Suppressor macrophage treated with lipopolysaccharide for 1 hour (primary cell): ENCODE results near the gene ARF4.

Source experiments
- DNase-seq, 3 donors: peaks; one replicate each; pipeline ENCODE4 v3.0.0-alpha.2; 2020 to 2022

The ARF4 gene

DNA sequence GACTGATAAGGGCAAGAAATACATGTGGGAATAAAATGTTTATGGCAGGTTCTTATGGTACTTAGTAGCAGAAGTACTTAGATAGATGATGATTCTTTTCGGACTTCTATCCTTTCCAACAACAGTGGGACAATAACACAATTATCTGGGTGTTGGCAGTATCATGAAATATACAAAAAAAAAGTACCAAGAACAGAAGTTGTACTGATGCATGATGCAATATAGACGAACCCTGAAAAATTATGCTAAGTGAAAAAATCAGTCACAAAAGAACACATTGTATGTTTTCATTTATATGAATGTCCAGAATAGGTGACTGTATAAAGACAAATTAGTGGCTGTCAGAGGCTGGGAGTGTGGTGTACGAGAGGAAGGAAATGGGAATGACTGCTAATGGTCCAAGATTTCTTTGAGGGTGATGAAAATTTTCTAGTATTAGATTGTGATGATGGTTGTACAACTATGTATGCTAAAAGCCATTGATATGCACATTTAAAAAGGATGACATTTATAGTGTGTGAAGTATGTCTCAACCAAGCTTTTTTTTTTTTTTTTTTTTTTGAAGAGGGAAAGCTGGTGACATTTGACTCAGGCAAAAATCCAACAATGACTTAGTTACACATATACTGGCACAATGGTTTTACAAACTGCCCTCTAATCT lies 21.0 kb downstream of the ARF4 start:
- DNase-seq = no peak

DNA sequence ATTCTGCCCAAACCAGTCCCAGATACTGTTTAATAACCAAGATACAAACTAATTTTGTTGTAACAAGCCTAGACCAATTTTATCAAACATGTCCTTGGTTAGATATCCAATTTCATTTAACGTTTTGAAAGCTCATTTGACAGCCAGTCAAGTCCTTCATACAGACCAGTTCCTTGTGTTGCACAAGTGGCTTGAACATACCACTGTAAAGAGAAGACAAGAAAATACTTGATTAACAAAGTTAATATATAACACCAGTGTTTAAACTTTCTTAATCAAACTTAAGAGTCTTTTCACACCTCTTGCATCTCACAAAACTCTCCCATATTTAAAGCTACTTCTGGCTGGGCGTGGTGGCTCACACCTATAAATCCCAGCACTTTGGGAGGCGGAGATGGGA lies 25.0 kb downstream of the ARF4 start:
- DNase-seq = no peak

DNA sequence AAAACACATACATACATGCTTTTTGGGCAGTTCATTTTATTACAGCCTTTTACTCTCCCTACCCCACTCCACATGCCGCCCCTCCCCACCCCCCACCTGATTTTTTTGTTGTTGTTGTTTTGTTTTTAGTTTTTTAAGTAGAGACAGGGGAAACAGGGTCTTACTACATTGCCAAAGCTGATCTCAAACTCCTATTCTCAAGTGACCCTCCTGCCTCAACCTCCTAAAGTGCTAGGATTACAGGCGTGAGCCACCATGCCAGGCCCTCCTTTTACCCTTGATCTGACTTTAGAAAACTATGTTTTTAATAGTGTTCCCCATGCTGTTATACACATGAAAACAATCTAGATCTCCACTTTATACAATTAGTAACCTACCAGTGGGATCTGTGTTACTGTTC lies 26.3 kb downstream of the ARF4 start:
- DNase-seq = no peak

DNA sequence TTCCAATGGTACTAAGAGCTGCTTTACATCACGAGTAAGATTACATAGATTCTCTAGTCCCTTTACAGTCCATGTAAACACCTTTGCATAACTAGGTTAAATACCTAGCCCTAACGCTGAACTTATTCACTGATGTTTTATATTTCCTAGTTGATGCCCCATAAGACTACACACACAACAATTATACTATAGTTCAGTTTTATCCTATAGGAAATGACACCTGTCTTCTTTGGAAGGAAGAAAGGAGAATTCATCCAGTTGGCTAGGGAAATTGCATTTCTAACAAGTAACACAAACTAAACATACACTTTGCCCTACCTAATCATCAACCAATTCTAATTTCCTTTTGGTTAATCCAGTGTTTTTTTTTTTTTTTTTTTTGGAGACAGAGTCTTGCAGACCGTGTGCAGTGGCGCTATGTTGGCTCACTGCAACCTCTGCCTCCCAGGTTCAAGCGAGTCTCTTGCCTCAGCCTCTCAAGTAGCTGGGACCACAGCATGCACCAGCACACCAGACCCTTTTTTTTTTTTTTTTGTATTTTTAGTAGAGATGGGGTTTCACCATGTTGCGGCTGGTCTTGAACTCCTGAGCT lies 27.2 kb downstream of the ARF4 start:
- DNase-seq = no peak

DNA sequence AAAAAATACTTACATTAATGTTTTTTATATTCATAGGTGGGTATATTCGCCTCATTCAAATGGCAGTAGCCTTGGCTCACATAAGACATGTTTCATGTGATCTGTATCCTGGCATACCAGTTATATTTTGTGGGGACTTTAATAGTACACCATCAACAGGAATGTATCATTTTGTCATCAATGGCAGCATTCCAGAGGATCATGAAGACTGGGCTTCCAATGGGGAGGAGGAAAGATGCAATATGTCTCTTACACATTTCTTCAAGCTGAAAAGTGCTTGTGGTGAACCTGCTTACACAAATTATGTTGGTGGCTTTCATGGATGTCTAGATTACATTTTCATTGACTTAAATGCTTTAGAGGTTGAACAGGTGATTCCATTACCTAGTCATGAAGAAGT lies 37.6 kb downstream of the ARF4 start:
- DNase-seq = no peak

DNA sequence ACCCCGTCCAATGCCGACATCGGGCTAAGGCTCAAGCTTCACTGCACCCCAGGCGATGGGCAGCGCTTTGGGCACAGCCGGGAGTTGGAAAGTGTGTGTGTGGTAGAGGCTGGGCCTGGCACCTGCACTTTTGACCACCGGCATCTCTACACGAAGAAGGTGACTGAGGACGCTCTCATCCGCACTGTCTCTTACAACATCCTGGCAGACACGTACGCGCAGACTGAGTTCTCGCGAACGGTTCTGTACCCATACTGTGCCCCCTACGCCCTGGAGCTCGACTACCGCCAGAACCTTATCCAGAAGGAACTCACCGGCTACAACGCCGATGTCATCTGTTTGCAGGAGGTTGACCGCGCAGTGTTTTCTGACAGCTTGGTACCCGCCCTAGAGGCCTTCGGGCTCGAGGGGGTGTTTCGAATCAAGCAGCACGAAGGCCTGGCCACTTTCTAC lies 40.0 kb downstream of the ARF4 start:
- DNase-seq = peak; percentile 44 to 56 (median 54)

DNA sequence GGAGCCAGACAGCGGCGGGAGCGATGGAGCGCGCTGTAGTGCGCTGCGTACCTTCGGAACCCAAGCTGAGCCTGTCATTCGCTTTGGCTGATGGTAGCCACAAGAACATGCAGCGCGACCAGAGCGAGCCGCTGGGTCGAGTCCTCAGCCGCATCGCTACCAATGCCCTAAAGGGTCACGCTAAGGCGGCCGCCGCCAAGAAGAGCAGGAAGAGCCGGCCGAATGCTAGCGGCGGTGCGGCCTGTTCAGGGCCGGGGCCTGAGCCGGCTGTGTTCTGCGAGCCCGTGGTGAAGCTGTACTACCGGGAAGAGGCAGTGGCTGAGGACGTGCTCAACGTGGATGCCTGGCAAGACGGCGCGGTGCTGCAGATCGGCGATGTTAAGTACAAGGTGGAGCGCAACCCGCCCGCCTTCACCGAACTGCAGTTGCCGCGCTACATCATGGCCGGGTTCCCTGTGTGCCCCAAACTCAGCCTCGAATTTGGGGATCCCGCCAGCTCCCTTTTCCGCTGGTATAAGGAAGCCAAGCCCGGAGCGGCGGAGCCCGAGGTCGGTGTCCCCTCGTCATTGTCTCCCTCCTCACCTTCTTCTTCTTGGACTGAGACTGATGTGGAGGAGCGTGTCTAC lies 40.6 kb downstream of the ARF4 start:
- DNase-seq = peak in 2 of 3 donors; percentile 25 to 53

DNA sequence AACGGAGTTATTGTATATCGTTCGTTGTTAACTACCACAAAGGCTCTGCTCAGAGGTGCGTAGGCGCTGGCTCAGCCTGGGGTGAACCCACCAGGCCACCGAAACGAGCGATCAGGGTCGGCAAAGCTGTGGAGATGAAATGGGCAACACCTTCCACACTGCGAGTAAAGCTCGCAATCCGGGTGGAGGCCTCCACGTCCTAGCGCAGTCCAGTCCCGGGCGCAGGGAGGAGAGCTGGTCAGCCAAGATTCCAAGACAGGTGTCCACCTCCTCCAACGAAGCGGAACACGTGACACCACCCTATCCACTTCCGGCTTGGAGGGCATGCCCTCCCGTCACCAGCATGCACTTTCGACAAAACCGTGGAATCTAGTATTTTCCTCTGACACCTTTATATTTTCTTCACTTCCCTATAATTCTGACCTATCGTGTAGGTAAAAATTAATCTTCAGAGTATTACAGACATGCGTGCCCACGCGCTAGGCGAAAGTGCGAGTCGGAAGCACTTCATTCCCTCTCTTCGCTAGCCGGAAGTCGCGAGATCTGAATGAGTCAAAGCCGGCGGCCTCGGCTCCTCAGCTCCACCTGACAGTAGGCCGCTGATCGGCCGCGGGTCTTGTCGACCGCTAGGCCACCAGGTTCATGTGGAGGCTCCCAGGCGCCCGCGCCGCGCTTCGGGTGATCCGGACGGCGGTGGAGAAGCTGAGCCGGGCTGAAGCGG lies 41.2 kb downstream of the ARF4 start, which contains the start of gene PDE12:
Gene PDE12 (plus strand): TSS at position 537 of the 721 bp plus-strand sequence. CDS start 106 bp downstream, at position 643.
- DNase-seq = peak; percentile 94 to 95 (median 94)

DNA sequence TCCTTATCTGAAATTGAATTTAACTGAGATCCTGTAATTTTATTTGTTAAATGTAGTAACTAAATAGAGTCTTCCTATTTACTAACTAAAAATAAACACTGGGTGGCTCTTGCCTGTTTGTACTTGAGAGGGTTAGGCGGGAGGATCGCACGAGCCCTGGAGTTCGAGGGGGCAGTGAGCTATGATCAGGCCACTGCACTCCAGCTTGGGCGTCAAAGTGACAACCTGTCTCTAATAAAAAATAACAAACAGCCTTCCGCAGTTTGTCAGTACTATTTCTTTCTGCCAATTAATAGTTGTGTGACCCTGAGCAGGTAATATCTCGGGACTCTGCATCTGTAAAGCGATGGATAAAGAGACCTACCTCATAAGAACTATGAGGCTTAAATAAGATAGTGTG lies 41.8 kb downstream of the ARF4 start:
- peak in 1 of 3 donors; percentile 12 for DNase-seq

DNA sequence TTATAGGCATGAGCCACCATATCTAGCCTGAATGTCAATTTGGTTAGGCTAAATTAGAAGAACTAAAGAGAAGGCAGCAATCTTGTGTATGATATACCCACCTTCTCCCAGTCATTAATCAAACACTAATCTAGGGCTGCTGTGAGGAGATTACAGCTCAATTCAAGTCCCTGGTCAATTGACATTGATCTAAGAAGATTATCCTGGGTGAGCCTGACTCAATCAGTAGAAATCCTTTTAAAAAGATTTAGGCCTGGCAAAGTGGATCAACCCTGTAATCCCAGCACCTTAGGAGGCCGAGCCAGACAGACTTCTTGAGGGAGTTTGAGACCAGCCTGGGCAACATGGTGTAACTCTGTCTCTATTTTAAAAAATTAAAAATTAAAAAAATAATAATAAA lies 50.5 kb downstream of the ARF4 start:
- DNase-seq = no peak

DNA sequence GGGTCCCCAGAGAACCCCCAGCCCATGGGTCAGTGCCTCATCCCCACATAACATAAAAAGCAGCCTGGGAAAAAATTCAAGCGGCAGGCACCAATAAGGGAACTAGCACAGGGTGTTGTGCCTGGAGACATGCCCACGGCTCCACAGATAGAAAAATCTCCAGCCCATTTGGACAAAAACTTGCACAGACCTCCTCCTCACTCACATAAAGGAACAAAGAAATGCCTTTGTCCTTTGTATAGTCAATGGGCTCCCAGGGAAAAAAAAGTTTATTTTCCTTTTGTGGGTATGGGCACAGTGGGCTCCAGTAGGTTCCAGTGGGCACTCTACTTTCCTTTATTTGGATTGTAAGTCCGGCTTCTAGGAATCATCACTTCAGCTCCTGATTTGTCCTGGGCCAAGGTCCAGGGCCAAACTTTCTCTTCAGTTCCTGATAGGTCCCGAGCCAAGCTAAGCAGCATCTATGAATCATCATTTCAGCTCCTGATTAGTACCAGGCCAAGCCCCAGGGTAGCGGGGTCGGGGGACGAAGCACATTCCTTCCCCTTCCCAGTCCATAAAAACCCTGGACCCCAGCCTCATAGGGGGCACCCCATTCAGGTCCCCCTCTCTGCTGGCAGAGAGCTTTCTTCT lies 51.4 kb downstream of the ARF4 start:
- DNase-seq = peak in 1 of 3 donors; percentile 11

DNA sequence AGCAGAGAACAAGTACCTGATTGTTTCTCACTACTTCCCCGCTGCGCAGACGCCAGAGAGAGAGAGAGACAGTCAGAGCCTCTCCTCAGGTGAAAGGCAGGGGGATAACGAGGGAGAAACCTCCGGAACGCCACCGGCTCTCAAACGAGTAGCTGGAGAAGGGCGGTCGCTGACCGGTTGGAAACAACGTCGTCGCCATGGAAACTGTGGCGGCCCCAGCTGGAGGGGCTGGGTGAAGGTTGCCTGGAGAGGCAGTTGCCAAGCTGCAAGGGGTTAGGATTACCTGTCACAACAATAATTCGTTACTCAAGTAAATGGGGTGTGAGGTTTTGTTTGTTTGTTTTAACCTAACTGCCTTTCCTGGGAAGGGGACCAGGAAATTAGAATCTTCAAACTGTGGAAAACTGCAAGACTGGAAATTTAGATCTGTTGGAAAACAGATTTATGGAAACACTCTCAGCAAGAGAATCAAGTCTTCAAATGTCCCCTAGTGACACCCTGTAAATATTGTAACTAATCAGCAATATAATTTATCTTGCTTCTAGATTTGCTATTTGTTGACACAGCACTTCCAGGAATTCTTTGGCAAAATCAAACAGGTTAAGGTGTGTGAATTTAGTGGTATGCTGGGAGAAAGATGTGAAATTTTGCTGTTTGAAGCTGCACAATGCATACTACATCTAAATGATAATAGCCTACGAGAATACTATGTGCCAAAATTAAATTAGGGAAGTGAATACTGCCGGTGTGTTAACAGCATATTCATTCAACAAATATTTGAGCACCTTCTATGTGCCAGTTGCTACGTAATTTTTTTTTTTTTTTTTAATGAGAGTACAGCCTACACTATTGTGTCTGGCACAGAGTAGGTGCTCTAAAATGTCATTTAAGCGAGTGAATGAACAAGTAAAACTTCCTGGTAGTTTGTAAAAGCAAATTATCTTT lies 52.7 kb downstream of the ARF4 start, which contains the start of gene DNAH12:
Gene DNAH12 (minus strand): TSS at position 164 of the 945 bp plus-strand sequence. CDS start 1,474 bp downstream, outside the sequence.
- DNase-seq = peak in 2 of 3 donors; percentile 11 to 16

DNA sequence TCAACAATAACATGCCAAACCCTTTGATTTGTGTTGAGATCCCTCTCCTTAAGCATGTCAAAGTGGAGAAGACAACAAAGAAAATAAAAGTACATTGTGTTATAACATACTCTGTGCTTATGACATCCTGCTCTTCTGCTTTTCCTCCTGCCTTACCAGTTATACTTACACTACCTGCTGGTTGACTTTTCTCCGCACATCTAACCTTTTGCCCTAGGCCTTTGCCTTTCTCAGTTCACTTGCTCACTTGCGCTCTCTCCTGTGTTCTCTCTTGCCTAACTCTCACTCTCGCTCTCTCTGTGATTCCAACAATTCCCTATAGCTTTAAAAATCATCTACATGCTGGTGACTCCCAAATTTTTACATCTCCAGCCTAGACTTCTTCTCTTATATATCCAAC lies 58.7 kb downstream of the ARF4 start:
- no peak for DNase-seq

DNA sequence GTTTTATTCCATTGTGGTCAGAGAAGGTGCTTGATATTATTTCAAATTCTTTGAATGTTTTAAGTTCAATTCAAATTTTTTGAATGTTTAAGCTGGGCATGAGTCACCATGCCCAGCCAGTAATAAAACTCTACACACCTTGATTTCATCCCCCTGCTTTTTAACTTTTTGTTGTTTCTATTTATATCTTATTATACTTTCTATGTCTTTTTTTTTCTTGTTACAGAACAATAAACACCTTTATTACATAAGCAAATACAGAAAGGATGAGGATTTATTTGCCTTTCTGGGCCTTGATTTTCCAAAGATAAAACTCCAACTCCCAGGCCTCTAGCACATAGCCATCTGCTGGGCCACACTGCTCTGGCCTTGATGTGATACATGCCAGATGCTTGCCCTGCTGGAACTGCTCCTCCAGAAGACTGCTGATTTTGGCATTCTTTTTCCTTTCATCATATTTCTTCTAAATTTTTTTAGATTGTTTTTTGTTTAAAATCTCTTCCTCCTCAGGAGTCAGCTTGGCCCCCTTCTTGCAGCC lies 67.0 kb downstream of the ARF4 start:
- DNase-seq = no peak
